ENCODE results near the gene GOLGA8K.
"Not testable (repeated sequence)": the region's sequence is repeated elsewhere in the genome, so short reads cannot be mapped to it uniquely, and the experiment has no call there.

Gene GOLGA8K

GRCh38 chr15:32403192-32403591, at the start of gene GOLGA8K:
GOLGA8K (minus strand) TSS chr15:32403292; CDS start chr15:32403194, 98 bp downstream.
- not testable (repeated sequence) for H3K4me1 Mint-ChIP-seq (ENCODE audit: low read depth)

GRCh38 chr15:32440445-32440977, 37.4 kb upstream of the GOLGA8K start:
- not testable (repeated sequence) for H3K4me1 Mint-ChIP-seq (ENCODE audit: low read depth); H3K9me3 Mint-ChIP-seq (ENCODE audit: low read depth); H3K27me3 Mint-ChIP-seq; H3K36me3 Mint-ChIP-seq; H3K27ac Mint-ChIP-seq; H3K4me3 Mint-ChIP-seq

More at GRCh38 chr15:32403192-32403591, at the start of gene GOLGA8K:
- not testable (repeated sequence) for H3K27ac Mint-ChIP-seq; H3K27me3 Mint-ChIP-seq; H3K9me3 Mint-ChIP-seq (ENCODE audit: low read depth); H3K36me3 Mint-ChIP-seq; H3K4me3 Mint-ChIP-seq

- not testable (repeated sequence) for H3K9me3 Mint-ChIP-seq (ENCODE audit: low read depth); H3K4me3 Mint-ChIP-seq; H3K36me3 Mint-ChIP-seq; H3K27ac Mint-ChIP-seq; H3K27me3 Mint-ChIP-seq; H3K4me1 Mint-ChIP-seq (ENCODE audit: low read depth)
Observed at GRCh38 chr15:32434102-32434963, 31.2 kb upstream of the GOLGA8K start.

GRCh38 chr15:32427635-32428034, 24.5 kb upstream of the GOLGA8K start:
- not testable (repeated sequence) for H3K27ac Mint-ChIP-seq; H3K9me3 Mint-ChIP-seq (ENCODE audit: low read depth); H3K4me1 Mint-ChIP-seq (ENCODE audit: low read depth); H3K4me3 Mint-ChIP-seq; H3K36me3 Mint-ChIP-seq; H3K27me3 Mint-ChIP-seq

- H3K36me3 Mint-ChIP-seq; H3K9me3 Mint-ChIP-seq (ENCODE audit: low read depth); H3K27me3 Mint-ChIP-seq; H3K27ac Mint-ChIP-seq; H3K4me3 Mint-ChIP-seq; H3K4me1 Mint-ChIP-seq (ENCODE audit: low read depth): not testable (repeated sequence)
Observed at GRCh38 chr15:32426511-32426910, 23.4 kb upstream of the GOLGA8K start.

GRCh38 chr15:32407903-32408302, 4.8 kb upstream of the GOLGA8K start:
- not testable (repeated sequence) for H3K27me3 Mint-ChIP-seq; H3K36me3 Mint-ChIP-seq; H3K9me3 Mint-ChIP-seq (ENCODE audit: low read depth); H3K27ac Mint-ChIP-seq; H3K4me1 Mint-ChIP-seq (ENCODE audit: low read depth); H3K4me3 Mint-ChIP-seq

- H3K36me3 Mint-ChIP-seq; H3K9me3 Mint-ChIP-seq (ENCODE audit: low read depth); H3K27me3 Mint-ChIP-seq; H3K27ac Mint-ChIP-seq; H3K4me1 Mint-ChIP-seq (ENCODE audit: low read depth); H3K4me3 Mint-ChIP-seq: not testable (repeated sequence)
Observed at GRCh38 chr15:32396522-32396921, 6.6 kb downstream of the GOLGA8K start.

- H3K27me3 Mint-ChIP-seq; H3K4me3 Mint-ChIP-seq; H3K9me3 Mint-ChIP-seq (ENCODE audit: low read depth); H3K27ac Mint-ChIP-seq; H3K36me3 Mint-ChIP-seq; H3K4me1 Mint-ChIP-seq (ENCODE audit: low read depth): not testable (repeated sequence)
Observed at GRCh38 chr15:32394745-32395144, 8.3 kb downstream of the GOLGA8K start.

GRCh38 chr15:32388050-32388648, 14.9 kb downstream of the GOLGA8K start:
- H3K27me3 Mint-ChIP-seq; H3K27ac Mint-ChIP-seq; H3K9me3 Mint-ChIP-seq (ENCODE audit: low read depth); H3K4me3 Mint-ChIP-seq; H3K36me3 Mint-ChIP-seq; H3K4me1 Mint-ChIP-seq (ENCODE audit: low read depth): not testable (repeated sequence)

GRCh38 chr15:32385823-32386495, 17.1 kb downstream of the GOLGA8K start:
- not testable (repeated sequence) for H3K4me1 Mint-ChIP-seq (ENCODE audit: low read depth); H3K36me3 Mint-ChIP-seq; H3K9me3 Mint-ChIP-seq (ENCODE audit: low read depth); H3K4me3 Mint-ChIP-seq; H3K27ac Mint-ChIP-seq; H3K27me3 Mint-ChIP-seq

- not testable (repeated sequence) for H3K4me1 Mint-ChIP-seq (ENCODE audit: low read depth); H3K27me3 Mint-ChIP-seq; H3K4me3 Mint-ChIP-seq; H3K36me3 Mint-ChIP-seq; H3K27ac Mint-ChIP-seq; H3K9me3 Mint-ChIP-seq (ENCODE audit: low read depth)
Observed at GRCh38 chr15:32374185-32374584, 28.9 kb downstream of the GOLGA8K start.

GRCh38 chr15:32373707-32374106, 29.4 kb downstream of the GOLGA8K start:
- not testable (repeated sequence) for H3K4me1 Mint-ChIP-seq (ENCODE audit: low read depth); H3K27ac Mint-ChIP-seq; H3K36me3 Mint-ChIP-seq; H3K9me3 Mint-ChIP-seq (ENCODE audit: low read depth); H3K27me3 Mint-ChIP-seq; H3K4me3 Mint-ChIP-seq

- not testable (repeated sequence) for H3K4me1 Mint-ChIP-seq (ENCODE audit: low read depth); H3K27ac Mint-ChIP-seq; H3K36me3 Mint-ChIP-seq; H3K9me3 Mint-ChIP-seq (ENCODE audit: low read depth); H3K27me3 Mint-ChIP-seq; H3K4me3 Mint-ChIP-seq
Observed at GRCh38 chr15:32372075-32372474, 31.0 kb downstream of the GOLGA8K start.

- not testable (repeated sequence) for H3K36me3 Mint-ChIP-seq; H3K4me1 Mint-ChIP-seq (ENCODE audit: low read depth); H3K27ac Mint-ChIP-seq; H3K9me3 Mint-ChIP-seq (ENCODE audit: low read depth); H3K27me3 Mint-ChIP-seq; H3K4me3 Mint-ChIP-seq
Observed at GRCh38 chr15:32370526-32370925, 32.6 kb downstream of the GOLGA8K start.

GRCh38 chr15:32370064-32370463, 33.0 kb downstream of the GOLGA8K start:
- not testable (repeated sequence) for H3K36me3 Mint-ChIP-seq

More at GRCh38 chr15:32370064-32370463, 33.0 kb downstream of the GOLGA8K start:
- H3K9me3 Mint-ChIP-seq (ENCODE audit: low read depth); H3K27me3 Mint-ChIP-seq; H3K4me3 Mint-ChIP-seq; H3K4me1 Mint-ChIP-seq (ENCODE audit: low read depth); H3K27ac Mint-ChIP-seq: not testable (repeated sequence)

Data from activated naive CD8-positive, alpha-beta T cell (primary cell).